Forelimb muscle (tissue), 1 donor: ENCODE data around the gene ZBED4. TPM values are rescaled to one million over a fixed set of nuclear protein-coding genes. Genes with fewer than 3 reads are reported as not detected.
"Not testable (repeated sequence)": the region's sequence is repeated elsewhere in the genome, so short reads cannot be mapped to it uniquely, and the experiment has no call there.

Experiments
- DNase-seq: peaks from one replicate; pipeline ENCODE4 v3.0.0-alpha.2; 2013; ENCODE audit warnings: low read depth
- polyA plus RNA-seq: library from polyadenylated mRNA; unstranded; fragments of 120-200 nt; gene quantifications from one replicate; pipeline ENCODE4 v1.2.1, GENCODE V29; 2013; ENCODE audit not compliant: insufficient read length

Gene ZBED4
- polyA plus RNA-seq, 1 donor = 12.0 TPM

DNA sequence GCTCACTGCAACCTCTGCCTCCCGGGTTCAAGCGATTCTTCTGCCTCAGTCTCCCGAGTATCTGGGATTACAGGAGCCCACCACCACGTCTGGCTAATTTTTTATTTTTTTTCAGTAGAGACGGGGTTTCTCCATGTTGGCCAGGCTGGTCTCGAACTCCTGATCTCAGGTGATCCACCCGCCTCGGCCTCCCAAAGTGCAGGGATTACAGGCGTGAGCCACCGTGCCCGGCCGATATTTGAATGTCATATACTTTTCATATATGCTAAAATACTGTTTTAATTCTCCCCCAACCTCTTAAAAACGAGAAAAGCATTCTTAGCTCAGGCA is 1.1 kb upstream of the ZBED4 start:
- DNase-seq = not testable (repeated sequence)

DNA sequence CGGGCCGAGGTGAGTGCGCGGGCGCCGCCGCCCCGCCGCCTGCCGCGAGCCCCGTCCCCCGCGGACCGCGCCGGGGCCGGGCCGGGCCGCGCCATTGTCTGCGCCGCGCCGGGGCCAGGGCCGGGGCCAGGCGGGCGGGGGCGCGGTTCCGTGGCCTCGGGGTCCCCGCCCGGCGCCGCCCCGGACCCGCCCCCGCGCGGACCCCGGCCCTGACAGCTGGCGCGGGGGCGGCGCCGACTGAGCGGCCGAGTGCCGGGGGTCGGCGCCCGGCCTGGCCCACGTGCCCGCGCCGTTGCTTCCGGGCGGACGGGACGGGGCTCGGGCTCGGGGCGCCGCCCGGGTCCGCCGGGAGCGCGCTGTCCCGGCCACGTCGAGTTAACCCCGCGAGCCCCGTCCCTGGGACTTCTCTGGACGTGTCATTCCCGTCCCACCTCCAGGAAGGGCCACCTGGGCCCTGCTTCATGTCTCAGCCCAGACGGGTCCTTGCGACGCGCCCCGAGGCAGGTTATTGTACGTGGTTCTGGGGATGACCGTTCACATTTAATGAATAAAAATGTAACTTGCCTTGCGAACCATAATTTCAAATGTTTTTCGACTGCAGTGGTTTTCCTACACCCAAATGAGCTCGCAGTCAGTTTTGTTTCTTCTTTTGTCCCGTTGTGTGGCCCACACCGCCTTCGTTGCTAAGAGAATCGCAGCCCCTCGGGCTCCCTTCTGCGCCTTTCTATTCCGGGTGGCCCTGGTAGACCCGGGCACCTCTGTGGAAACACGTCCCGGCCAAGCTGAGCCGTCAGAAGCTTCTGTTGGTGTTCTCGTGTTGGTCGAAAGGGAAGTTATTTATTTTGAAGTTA is 562 bp downstream of the ZBED4 start:
- no peak for DNase-seq

DNA sequence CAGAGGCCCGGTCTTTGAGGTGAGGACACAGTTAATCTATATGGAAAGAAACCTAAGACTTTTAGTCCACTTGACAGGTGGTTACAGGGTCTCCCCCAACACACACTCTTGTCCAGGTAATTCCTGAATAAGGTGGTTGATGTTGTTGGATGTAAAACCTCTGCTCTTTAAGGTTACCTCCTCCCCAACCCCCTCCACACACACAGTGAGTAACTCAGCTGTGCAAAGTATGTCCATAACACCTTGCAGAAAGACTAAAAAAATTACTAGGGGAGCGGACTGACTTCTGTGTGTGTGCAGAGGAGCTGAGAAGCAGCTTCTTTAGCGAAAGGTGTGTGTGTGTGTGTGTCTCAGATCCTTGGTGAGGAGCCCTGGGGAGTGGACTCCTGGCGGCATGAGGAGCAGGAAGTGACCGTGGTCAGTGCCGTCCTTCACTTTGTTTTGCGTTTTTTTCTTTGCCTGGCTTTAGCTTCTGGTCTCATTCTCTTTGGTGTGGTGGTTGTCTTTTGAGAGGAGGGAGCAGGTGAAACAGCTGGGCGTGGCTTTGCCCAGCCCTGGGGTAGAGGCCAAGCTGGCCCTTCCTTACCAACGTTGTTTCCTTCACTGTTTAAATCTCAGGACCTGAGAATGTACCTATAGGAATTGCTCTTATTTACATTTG is 1.7 kb downstream of the ZBED4 start:
- DNase-seq = no peak

DNA sequence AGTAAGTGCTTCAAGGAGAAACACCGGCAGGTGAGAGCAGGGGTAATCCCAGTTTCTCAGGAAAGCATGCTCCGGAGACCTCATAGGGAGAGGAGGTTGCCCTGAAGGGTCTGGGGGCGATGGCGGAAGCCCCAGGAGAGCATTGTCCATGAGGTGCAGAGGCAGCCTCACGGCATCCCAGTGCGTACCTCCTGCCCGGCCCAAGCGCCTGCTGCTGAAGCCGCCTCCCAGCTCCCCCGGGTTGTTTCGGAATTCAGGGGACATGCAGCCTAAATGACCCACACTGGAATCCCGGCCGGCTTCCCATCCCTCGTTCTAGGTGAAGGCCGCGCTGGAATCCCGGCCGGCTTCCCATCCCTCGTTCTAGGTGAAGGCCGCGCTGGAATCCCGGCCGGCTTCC is 2.7 kb downstream of the ZBED4 start:
- DNase-seq = no peak

DNA sequence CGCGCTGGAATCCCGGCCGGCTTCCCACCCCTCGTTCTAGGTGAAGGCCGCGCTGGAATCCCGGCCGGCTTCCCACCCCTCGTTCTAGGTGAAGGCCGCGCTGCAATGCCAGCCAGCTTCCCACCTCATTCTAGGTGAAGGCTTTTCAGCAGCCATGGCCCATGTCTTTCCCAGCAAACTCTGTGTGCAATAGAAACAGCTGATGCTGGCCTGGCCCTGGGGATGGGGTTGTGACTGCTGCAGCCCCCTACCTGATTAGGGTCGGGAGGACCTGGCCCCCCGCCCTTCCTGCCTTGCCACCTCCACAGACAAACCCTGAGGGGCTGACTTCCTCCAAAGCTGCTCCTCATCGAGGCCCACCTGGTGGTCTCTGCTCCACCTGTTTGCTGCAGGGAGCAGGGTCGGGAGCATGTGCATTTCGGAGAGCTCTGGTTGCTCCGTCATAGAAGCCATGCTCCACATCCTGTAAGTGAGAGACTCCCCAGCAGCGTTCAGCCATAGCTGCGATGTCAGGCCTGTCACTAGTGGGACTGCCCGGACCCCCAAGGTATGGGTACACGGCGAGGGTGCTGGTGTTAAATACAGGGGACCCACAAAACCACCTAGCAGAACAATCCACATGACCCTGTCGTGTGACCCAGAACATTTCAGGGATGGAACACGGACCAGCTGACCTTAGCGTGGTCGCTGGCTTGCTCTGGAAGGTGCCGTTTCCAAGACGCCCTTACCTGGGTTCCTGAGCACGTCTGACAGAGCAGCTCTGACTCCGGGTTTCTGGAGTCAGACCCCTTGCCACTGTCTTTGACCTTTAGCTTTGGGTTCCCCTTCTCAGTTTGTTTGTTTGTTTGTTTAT is 3.3 kb downstream of the ZBED4 start:
- no peak for DNase-seq

DNA sequence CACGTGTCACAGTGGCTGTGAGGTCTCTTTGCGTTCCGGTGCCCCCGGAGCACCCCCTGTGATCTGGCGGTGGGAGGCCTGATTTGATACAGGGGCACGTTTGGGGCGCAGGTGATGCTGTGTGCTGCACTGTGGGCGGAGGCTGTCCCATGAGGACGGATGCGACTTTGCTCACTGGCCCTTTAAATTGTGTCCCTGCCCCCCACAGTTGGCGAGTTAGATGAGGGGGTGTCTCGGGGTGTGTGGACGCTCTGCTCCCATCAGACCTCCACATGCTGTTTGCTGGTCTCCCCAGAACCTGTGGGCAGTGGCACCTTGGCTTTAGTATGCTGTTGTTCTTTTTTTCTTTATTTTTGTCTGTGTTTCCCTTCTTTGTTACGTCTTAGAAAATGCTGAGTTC is 5.2 kb downstream of the ZBED4 start:
- no peak for DNase-seq

DNA sequence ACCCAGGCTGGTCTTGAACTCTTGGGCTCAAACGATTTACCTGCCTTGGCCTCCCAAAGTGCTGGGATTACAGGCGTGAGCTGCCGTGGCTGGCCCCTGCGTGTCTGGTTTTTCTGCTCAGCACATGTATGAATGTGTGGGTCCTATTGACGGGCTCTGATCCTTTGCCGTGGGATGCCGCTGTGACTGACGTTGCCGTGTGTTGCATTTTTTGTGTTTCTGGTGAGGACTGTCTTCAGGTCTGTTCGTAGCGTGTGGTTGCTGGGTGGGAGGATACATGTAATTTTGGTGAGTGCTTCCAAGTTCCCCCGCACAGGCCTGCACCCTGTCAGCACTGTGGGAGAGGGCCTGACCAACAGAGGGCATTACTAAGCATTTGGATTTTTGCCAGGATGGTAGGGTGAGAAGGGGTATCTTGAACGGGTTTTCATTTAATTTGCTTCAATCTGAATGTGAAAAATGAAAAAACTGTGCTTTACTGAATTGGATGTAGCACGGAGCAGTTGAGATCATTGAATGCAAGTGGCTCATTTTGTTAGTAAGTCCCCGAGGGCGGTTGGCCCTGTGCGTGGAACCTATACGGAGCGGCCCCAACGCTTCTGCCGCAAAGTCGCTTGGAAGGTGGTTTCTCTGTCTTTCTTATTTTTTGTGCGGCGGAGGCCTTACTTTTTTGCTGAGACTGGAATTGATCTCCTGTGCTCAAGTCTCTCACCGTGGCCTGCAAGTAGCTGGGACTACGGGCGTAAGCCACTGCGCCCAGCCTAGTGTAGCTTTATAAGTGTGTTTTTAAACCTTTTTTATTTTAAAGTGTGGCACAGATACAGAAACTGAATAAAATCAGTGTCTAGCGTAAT is 8.2 kb downstream of the ZBED4 start:
- DNase-seq = no peak

DNA sequence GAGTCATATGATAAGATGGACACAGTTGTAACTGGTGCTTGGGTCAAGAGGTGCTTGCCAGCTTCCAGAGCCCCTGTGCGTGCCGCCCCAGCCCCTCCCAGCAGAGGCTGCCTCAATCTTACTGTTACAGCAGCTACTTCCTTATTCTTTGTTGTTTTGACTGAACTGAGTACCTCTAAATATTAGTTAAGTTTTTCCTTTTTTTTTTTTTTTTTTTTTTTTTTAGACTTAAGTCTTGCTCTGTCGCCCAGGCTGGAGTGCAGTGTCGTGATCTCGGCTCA is 8.8 kb downstream of the ZBED4 start:
- no peak for DNase-seq

DNA sequence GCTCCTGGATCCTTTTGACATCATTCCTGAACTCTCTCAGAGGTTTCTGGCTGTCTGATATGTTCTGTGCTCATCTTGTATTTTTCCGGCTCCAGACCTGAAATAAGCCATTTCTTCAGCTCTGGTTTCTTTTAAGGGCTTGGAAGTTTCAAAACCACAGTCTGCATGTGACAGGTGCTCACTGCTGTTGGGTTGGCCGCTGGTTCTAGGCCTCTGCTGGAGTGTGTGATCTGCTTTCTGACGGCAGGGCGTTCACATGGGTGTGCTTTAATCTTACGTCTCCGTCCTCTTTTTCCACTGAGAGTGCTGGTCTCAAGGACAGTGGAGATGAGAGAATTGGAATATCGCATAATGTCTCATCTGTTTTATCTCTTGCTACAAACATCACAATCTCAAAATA is 10.3 kb downstream of the ZBED4 start:
- no peak for DNase-seq

DNA sequence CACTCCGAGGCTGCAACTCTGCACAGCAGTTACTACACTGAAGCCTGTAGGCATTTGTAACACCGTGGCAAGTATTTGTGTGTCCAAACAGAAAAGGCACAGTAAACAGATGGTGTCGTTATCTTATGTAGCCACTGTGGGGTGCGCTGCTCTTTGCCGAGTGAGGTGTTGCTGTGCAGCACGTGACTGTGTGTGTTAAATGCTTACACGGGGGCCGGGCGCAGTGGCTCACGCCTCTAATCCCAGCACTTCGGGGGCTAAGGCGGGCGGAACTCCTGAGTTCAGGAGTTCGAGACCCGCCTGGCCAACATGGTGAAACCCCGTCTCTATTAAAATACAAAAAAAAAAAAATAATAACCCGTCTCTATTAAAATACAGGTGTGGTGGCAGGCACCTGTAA is 11.5 kb downstream of the ZBED4 start:
- no peak for DNase-seq

DNA sequence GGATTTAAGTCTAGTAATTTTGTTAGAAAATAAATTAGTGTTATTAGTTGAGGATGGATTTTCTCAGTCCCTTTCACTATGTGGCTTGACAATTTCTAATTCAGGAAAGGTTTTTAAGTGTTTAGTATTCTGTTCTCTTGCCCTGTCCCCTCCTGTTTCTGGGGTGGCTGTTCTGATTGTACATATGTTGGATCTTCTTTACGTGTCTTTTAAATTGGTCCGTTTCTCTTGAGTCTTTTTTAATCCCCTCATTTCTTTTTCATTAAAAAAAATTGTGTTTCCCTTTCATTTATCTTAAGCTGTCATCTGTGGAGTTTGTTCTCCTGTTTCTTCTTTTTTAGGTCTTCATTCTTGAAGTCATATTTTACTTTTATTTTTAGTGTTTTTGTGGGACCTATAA is 12.5 kb downstream of the ZBED4 start:
- DNase-seq = no peak

DNA sequence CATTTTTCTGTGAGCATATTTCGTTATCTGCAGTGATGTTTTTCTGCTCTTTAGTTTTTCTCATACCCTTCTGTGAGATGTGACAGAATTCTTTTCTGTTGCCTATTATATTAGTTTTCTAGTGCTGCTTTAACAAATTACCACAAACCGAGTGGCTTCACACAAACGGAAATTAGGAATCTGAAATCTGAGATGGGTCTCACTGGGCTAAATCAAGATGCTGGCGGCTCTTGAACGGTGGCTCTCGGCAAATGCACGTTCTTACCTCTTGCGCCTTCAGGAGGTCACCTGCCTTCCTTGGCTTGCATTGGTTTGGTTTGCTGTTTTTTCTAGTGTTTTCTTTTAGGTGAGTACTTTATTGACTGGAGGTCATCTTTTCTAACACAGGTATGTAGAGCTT is 13.0 kb downstream of the ZBED4 start:
- no peak for DNase-seq

DNA sequence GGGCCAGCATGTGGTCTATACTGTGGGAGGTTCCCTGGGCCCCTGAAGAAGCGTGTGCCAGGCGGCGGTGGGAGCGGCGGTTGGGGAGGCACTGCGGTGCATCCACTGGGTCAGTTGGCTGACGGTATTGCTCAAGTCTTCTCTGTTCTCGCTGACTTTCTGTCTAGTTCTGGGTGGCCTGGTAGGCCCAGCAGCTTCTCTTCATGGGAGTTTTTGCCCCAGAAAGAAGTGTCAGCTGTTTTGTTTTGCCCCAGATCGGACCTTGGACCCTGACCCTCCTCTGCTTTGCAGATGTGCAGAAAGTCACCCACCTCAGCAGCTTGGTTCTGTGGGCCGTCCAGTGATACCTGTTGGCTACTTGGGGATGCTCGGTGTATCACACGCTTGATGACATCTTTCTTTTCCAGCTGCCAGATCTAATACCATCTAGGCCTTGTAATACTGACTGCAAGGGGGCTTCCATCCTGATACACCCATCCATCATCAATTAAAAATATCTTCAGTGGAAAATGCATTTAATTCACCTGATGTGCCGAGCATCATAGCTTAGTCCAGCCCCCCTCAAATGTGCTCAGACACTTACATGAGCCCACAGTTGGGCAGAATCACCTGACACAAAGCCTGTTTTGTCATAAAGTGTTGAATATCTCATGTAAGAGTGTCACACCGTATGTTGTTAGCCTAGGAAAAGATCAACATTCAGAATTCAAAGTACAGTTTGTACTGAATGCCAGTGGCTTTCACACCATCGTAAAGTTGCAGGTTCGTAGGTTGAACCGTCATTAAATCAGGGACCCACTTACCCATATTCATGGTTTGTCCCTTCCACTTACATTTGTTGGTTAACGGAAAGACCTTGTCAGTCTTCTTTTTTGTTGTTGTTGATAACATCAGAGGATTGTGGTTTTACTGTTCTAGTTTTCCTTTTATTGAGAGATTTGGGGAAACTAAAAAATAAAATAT is 13.9 kb downstream of the ZBED4 start:
- no peak for DNase-seq

DNA sequence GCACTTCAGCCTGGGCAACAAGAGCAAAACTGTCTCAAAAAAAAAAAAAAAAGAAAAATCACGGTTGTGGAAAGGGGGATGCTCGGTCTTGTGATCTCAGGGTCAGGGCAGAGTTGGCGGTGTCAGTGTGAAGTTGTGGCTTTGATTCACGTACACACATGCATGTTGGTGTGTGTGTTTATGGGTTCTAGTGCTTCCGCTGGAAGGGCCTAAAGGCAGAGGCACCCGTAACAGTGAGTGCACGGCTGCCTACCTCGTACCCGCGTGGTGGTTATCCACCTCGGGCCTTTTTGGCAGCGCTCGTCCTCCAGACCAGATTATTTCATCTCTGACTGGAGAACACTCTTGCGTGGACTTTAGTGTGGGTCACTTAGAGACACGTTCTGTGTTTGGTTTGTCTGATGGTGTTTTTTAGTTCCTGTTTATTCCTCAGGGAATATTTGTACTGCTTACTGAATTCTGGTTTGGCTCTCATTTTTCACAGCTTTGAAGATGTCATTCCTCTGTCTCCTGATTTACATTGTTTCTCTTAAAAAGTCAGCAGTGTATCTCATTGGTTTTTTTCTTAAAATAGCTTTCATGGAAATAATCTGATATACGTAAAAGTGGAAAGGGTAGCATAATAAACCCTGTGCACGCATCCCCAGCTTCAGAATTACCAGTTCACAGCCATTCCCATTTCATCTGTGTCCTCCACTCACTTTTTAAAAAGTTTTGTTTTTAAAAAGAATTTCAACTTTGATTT is 15.6 kb downstream of the ZBED4 start:
- no peak for DNase-seq

DNA sequence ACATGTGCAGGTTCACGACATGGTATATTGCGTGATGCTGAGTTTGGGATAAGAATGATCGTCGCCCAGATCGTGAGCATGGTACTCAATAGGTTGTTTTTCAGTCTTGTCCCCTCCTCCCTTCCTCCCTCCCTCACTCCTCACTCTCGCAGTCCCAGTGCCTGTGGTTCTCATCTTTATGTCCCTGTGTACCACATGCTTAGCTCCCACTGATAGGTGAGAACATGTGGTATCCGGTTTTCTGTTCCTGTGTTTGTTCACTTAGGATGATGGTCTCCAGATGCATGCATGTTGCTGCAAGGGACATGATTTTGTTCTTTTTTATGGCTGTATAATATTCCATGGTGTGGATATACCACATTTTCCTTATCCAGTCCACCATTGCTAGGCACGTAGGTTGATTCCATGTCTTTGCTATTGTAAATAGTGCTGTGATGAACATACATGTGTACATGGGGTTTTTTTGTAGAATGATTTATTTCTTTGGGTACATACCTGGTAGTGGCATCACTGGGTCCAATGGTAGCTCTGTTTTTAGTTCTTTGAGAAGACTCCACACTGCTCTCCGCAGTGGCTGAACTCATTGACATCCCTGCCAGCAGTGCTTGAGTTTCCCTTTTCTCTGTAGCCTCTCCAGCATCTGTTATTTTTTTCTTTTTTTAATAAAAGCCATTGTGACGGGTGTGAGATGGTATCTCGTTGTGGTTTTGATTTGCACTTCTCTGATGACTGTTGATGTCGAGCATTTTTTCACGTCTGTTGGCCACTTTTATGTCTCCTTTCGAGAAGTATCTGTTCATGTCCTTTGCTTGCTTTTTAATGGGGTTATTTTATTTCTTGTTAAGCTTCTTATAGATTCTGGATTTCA is 16.4 kb downstream of the ZBED4 start:
- no peak for DNase-seq

DNA sequence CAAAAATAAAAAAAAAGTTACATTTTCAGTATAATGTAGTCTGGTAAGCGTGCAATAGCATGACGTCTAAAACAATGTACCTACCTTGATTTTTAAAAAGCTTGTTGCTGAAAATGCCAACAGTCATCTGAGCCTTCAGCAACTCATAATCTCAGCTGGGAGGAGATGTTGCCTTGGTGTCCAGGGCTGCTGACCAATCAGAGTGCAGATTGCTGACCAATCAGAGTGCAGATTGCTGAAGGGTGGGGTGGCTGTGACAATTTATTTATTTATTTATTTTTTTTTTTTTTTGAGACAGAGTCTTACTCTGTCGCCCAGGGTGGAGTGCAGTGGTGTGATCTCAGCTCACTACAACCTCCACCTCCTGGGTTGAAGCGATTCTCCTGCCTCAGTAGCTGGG is 17.8 kb downstream of the ZBED4 start:
- no peak for DNase-seq

DNA sequence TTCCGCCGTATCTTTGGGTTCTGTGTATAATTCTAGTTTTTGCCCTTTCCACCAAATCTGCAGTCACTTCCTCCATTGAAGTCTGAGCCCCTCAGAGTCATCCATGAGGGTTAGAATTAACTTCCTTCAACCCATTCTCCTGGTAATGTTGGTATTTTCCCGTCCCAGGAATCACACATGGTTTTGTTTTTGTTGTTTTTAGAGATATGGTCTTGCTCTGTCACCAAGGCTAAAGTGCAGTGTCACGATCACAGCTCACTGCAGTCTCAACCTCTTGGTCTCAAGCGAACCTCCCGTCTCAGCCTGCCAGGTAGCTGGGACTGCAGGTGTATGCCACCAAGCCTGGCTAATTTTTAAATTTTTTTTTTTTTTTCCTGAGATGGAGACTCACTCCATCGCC is 18.7 kb downstream of the ZBED4 start:
- no peak for DNase-seq

DNA sequence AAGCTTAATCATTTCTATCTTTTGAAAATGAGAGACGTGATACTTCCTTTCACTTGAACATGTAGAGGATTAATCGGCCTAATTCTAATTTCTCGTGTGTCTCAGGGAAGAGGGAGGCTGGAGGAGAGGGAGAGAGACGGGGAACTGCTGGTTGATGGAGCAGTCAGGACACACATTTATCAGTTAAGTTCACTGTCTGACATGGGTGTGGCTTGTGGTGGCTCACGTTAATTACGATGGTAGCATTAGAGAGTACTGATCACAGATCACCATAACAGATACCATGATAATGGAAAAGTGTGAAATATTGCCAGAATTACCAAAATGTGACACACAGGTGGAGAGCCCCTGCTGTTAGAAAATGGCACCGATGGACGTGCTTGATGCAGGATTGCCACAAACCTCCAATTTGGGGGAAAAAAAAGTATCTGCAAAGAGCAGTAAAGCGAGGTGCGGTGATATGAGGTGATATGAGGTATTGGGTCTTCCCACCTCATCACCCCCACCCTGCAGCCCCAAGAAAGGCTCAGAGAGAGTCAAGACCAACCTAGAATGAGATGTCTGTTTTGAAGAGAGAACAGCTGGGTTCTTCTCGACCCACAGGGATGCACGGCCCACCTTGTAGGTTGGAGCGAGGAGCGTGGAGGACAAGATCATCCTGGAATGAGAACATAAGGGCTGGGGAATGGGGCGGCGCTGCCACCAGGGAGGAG is 19.7 kb downstream of the ZBED4 start:
- DNase-seq = no peak
